Calu3 (cell line): ENCODE measurements around the gene ZNF594. TPM values are rescaled to one million over a fixed set of nuclear protein-coding genes. Genes with fewer than 3 reads are reported as not detected.

Experiments
- BruUV-seq: library from RNA; stranded (reverse); fragments of 400-500 nt; replicated peaks from 2 replicates; lab custom pipeline; 2021; lab: Mats Ljungman, UMichigan
- CTCF ChIA-PET: fragments of 300-600 bp; sonication (Branson Sonifier 250); formaldehyde crosslinking; loops from one replicate; lab custom pipeline; 2022; ENCODE audit warnings: antibody characterized with exemption; lab: Charles Lee
- DNase-seq: peaks from one replicate; pipeline ENCODE4 v3.0.0; 2022
- H3K27ac Mint-ChIP-seq: one replicate; pipeline ENCODE4 v1.8.0; 2022; ENCODE audit warnings: mixed read lengths; ENCODE audit not compliant: unreplicated experiment
- H3K27me3 Mint-ChIP-seq: one replicate; pipeline ENCODE4 v1.8.0; 2022; ENCODE audit warnings: mixed read lengths; ENCODE audit not compliant: unreplicated experiment
- H3K36me3 Mint-ChIP-seq: one replicate; pipeline ENCODE4 v1.8.0; 2022; ENCODE audit warnings: mild to moderate bottlenecking, moderate library complexity, mixed read lengths; ENCODE audit not compliant: insufficient read depth, unreplicated experiment
- H3K4me1 Mint-ChIP-seq: one replicate; pipeline ENCODE4 v1.8.0; 2022; ENCODE audit warnings: mild to moderate bottlenecking, low read depth, mixed read lengths; ENCODE audit not compliant: unreplicated experiment
- H3K4me3 Mint-ChIP-seq: one replicate; pipeline ENCODE4 v1.8.0; 2022; ENCODE audit warnings: mild to moderate bottlenecking, low read depth, moderate library complexity, mixed read lengths; ENCODE audit not compliant: unreplicated experiment
- H3K9me3 Mint-ChIP-seq: one replicate; pipeline ENCODE4 v1.8.0; 2022; ENCODE audit warnings: low read depth, mixed read lengths; ENCODE audit not compliant: unreplicated experiment
- CTCF ChIP-seq: fragments of 200-600 bp; IDR thresholded peaks from one replicate; pipeline ENCODE4 v1.8.0; 2022; ENCODE audit warnings: antibody characterized with exemption; ENCODE audit not compliant: unreplicated experiment
- intact Hi-C: fragments of 100-400 bp; cut with micrococcal nuclease; formaldehyde crosslinking; loops from one replicate; pipeline ENCODE4 v1.10.0; 2022; ENCODE audit not compliant: unreplicated experiment
- total RNA-seq: library from RNA; stranded (reverse); gene quantifications from 2 replicates; pipeline ENCODE4 v1.2.3, GENCODE V29; 2022

Gene ZNF594
- total RNA-seq, 1 experiment from 2014 or later = 12.9 TPM

GRCh38 chr17:5203908-5204294, 12.2 kb upstream of the ZNF594 start:
- no peak overlapping the region for H3K27ac Mint-ChIP-seq
- no peaks in the 10 kb centered on the region for H3K27me3 Mint-ChIP-seq
- CTCF ChIA-PET = no interaction called here
- no TSS peak for BruUV-seq
- peaks cover 8% of the 10 kb centered on the region for H3K9me3 Mint-ChIP-seq
- no peaks in the 10 kb centered on the region for H3K36me3 Mint-ChIP-seq
- no peaks in the 10 kb centered on the region for H3K4me1 Mint-ChIP-seq
- H3K4me3 Mint-ChIP-seq = no peak overlapping the region
- intact Hi-C loops = no loop called here
- DNase-seq = no peak
- TF ChIP-seq CTCF = no peak

GRCh38 chr17:5203178-5203907, 11.7 kb upstream of the ZNF594 start:
- no peak for TF ChIP-seq CTCF
- Mint-ChIP-seq H3K4me1 (no peaks in the 10 kb centered on the region), H3K27me3 (no peaks in the 10 kb centered on the region), H3K9me3 (peaks cover 6% of the 10 kb centered on the region), H3K36me3 (no peaks in the 10 kb centered on the region), H3K4me3 (no peak overlapping the region), H3K27ac (no peak overlapping the region)
- no peak for DNase-seq
- CTCF ChIA-PET = no interaction called here
- no TSS peak for BruUV-seq
- intact Hi-C loops = no loop called here

GRCh38 chr17:5201011-5201410, 9.3 kb upstream of the ZNF594 start:
- no peak for DNase-seq
- Mint-ChIP-seq H3K4me1 (no peaks in the 10 kb centered on the region), H3K27ac (no peak overlapping the region), H3K36me3 (no peaks in the 10 kb centered on the region), H3K27me3 (no peaks in the 10 kb centered on the region), H3K9me3 (peaks cover 8% of the 10 kb centered on the region), H3K4me3 (no peak overlapping the region)
- CTCF ChIA-PET = no interaction called here
- TF ChIP-seq CTCF = no peak
- intact Hi-C loops = no loop called here
- no TSS peak for BruUV-seq

- no peak for DNase-seq
- Mint-ChIP-seq H3K4me3 (no peak overlapping the region), H3K4me1 (no peaks in the 10 kb centered on the region), H3K27me3 (no peaks in the 10 kb centered on the region), H3K36me3 (no peaks in the 10 kb centered on the region), H3K9me3 (peaks cover 8% of the 10 kb centered on the region), H3K27ac (no peak overlapping the region)
- BruUV-seq = no TSS peak
- no peak for TF ChIP-seq CTCF
- intact Hi-C loops = no loop called here
- CTCF ChIA-PET = no interaction called here
Measured at GRCh38 chr17:5200360-5200759, 8.7 kb upstream of the ZNF594 start.
